Endodermal cell (in vitro differentiated cells): Measurements from ENCODE around the gene KMT2C. TPM values are rescaled to one million over a fixed set of nuclear protein-coding genes. Genes with fewer than 3 reads are reported as not detected.
A peak's percentile ranks its signal among the peaks of the same experiment; 100 is the strongest.

Source experiments
- DNase-seq: peaks from one replicate; pipeline ENCODE4 v3.0.0-alpha.2; 2017
- H3K27ac ChIP-seq: 2 replicates; pipeline ENCODE4 v1.5.1; 2013; ENCODE audit warnings: mild to moderate bottlenecking, low read depth, low read length, moderate library complexity
- H3K27me3 ChIP-seq: 2 replicates; pipeline ENCODE4 v1.6.1; 2013; ENCODE audit warnings: mild to moderate bottlenecking, low read length, moderate library complexity; ENCODE audit not compliant: insufficient read depth, control insufficient read depth, poor library complexity, severe bottlenecking
- H3K36me3 ChIP-seq: 2 replicates; pipeline ENCODE4 v1.7.0; 2013; ENCODE audit warnings: mild to moderate bottlenecking, low read length, moderate library complexity; ENCODE audit not compliant: control insufficient read depth, insufficient read depth
- H3K4me1 ChIP-seq: one replicate; pipeline ENCODE4 v1.7.0; 2013; ENCODE audit warnings: low read length; ENCODE audit not compliant: control insufficient read depth, insufficient read depth
- H3K4me3 ChIP-seq: 2 replicates; pipeline ENCODE4 v1.5.1; 2013; ENCODE audit warnings: mild to moderate bottlenecking, low read length, moderate library complexity
- H3K9ac ChIP-seq: 2 replicates; pipeline ENCODE4 v1.6.1; 2013; ENCODE audit warnings: mild to moderate bottlenecking, low read length, moderate library complexity; ENCODE audit not compliant: poor library complexity, severe bottlenecking; ENCODE audit errors: extremely low read depth
- H3K9me3 ChIP-seq: 2 replicates; pipeline ENCODE4 v1.6.1; 2013; ENCODE audit warnings: mild to moderate bottlenecking, low read length, moderate library complexity; ENCODE audit not compliant: control insufficient read depth
- H3K27ac Mint-ChIP-seq: 2 replicates; pipeline ENCODE4 v1.8.0; 2020; ENCODE audit warnings: mixed read lengths
- H3K27me3 Mint-ChIP-seq: 2 replicates; pipeline ENCODE4 v1.8.0; 2021; ENCODE audit warnings: mild to moderate bottlenecking, mixed read lengths; ENCODE audit not compliant: insufficient read depth
- H3K36me3 Mint-ChIP-seq: 2 replicates; pipeline ENCODE4 v1.8.0; 2020; ENCODE audit warnings: low read depth, mixed read lengths
- H3K4me1 Mint-ChIP-seq: 2 replicates; pipeline ENCODE4 v1.8.0; 2020; ENCODE audit warnings: mixed read lengths
- H3K4me3 Mint-ChIP-seq: 2 replicates; pipeline ENCODE4 v1.8.0; 2020; ENCODE audit warnings: mild to moderate bottlenecking, moderate library complexity, mixed read lengths
- H3K9me3 Mint-ChIP-seq: 2 replicates; pipeline ENCODE4 v1.8.0; 2020; ENCODE audit warnings: mild to moderate bottlenecking, mixed read lengths
- CTCF ChIP-seq: fragments of 200-600 bp; sonication (generic); conservative IDR thresholded peaks from 2 replicates; pipeline ENCODE4 v1.5.0; 2021; ENCODE audit warnings: antibody characterized with exemption, mild to moderate bottlenecking
- WGBS, 2 experiments: methylation state at CpG; one replicate each; pipeline versions ENCODE4 v1.1.5 to v1.1.7; 2013; ENCODE audit warnings: missing lambda C conversion rate in 2 of 2, mixed read lengths in 1 of 2; ENCODE audit not compliant: insufficient coverage in 1 of 2, insufficient read length in 1 of 2; 5-methylcytosine and 5-hydroxymethylcytosine counted together
- total RNA-seq, 2 donors: library from RNA; stranded (reverse); fragmentation: NEBNext Ultra II Directional in 1 of 2; extraction: Animal tissue kit (Norgen Biotek cat#: 25700) in 1 of 2; gene quantifications; 2 replicates in 1 of 2; 3 replicates in 1 of 2; pipeline ENCODE4 v1.2.1, GENCODE V29; 2021

Gene KMT2C
- total RNA-seq, 2 donors from 2014 or later: 54.3 to 60.6 TPM

- Histone ChIP-seq H3K4me3 (peak overlapping the region; percentile 11), H3K9me3 (peaks cover 55% of the 10 kb centered on the region), H3K9ac (no peak overlapping the region), H3K27ac (no peak overlapping the region), H3K36me3 (no peaks in the 10 kb centered on the region), H3K27me3 (no peaks in the 10 kb centered on the region), H3K4me1 (peaks cover 5% of the 10 kb centered on the region)
- DNase-seq: no peak
- peaks cover 29% of the 10 kb centered on the region for H3K36me3 Mint-ChIP-seq
- H3K27me3 Mint-ChIP-seq: no peaks in the 10 kb centered on the region
- no peak for TF ChIP-seq CTCF
- WGBS, 2 experiments: 54 to 60% methylated on average over 5 of the region's 5 CpGs
- H3K4me3 Mint-ChIP-seq: no peak overlapping the region
- H3K27ac Mint-ChIP-seq: no peak overlapping the region
- H3K4me1 Mint-ChIP-seq: peaks cover 11% of the 10 kb centered on the region
- H3K9me3 Mint-ChIP-seq: peaks cover 2% of the 10 kb centered on the region
Measured at GRCh38 chr7:152402384-152403250, 33.2 kb downstream of the KMT2C start.

GRCh38 chr7:152399344-152399743, 36.5 kb downstream of the KMT2C start:
- Mint-ChIP-seq H3K27me3 (no peaks in the 10 kb centered on the region), H3K36me3 (peaks cover 8% of the 10 kb centered on the region), H3K4me1 (peaks cover 24% of the 10 kb centered on the region), H3K4me3 (no peak overlapping the region), H3K27ac (peak overlapping the region; percentile 12), H3K9me3 (peaks cover 2% of the 10 kb centered on the region)
- TF ChIP-seq CTCF: no peak
- H3K4me1 ChIP-seq: peaks cover 5% of the 10 kb centered on the region
- no peak overlapping the region for H3K4me3 ChIP-seq
- H3K9ac ChIP-seq: peak overlapping the region; percentile 4
- H3K9me3 ChIP-seq: peaks cover 26% of the 10 kb centered on the region
- H3K36me3 ChIP-seq: no peaks in the 10 kb centered on the region
- H3K27ac ChIP-seq: no peak overlapping the region
- DNase-seq: no peak
- no peaks in the 10 kb centered on the region for H3K27me3 ChIP-seq

- Histone ChIP-seq H3K27me3 (no peaks in the 10 kb centered on the region), H3K4me1 (peaks cover 5% of the 10 kb centered on the region), H3K36me3 (no peaks in the 10 kb centered on the region), H3K4me3 (no peak overlapping the region), H3K27ac (no peak overlapping the region), H3K9ac (no peak overlapping the region), H3K9me3 (no peaks in the 10 kb centered on the region)
- DNase-seq: no peak
- Mint-ChIP-seq H3K27me3 (no peaks in the 10 kb centered on the region), H3K9me3 (peaks cover 3% of the 10 kb centered on the region), H3K4me3 (no peak overlapping the region), H3K4me1 (peaks cover 37% of the 10 kb centered on the region), H3K27ac (no peak overlapping the region), H3K36me3 (no peaks in the 10 kb centered on the region)
- WGBS, 2 experiments: 94 to 95% methylated on average over 7 of the region's 7 CpGs
- TF ChIP-seq CTCF: no peak
Measured at GRCh38 chr7:152395112-152395511, 40.7 kb downstream of the KMT2C start.
